Keratinocyte (primary cell): ENCODE measurements around the gene ESYT3.

ENCODE experiments used
- CTCF ChIP-seq, 3 experiments: IDR thresholded peaks in 1 of 3; conservative IDR thresholded peaks in 1 of 3; optimal IDR thresholded peaks in 1 of 3; 2 replicates in 2 of 3; 3 replicates in 1 of 3; pipeline versions ENCODE3 to v1.5.1; 2011; ENCODE audit warnings: low read length in 3 of 3, mild to moderate bottlenecking in 3 of 3, moderate library complexity in 2 of 3, control low read depth in 1 of 3, inconsistent platforms in 1 of 3; ENCODE audit not compliant: insufficient read depth in 2 of 3; ENCODE audit errors: extremely low read depth in 1 of 3
- EZH2 ChIP-seq: IDR thresholded peaks from one replicate; pipeline ENCODE4 v1.6.1; 2012; ENCODE audit warnings: inconsistent platforms, mild to moderate bottlenecking, low read length, moderate library complexity

GRCh38 chr3:138408751-138409570, 25.5 kb upstream of the ESYT3 start:
- TF ChIP-seq CTCF (optimal IDR thresholded peaks at IDR 0.05 in 1 of 3, IDR thresholded peaks at IDR 0.05 in 1 of 3, conservative IDR thresholded peaks at IDR 0.05 in 1 of 3; ENCODE audit: extremely low read depth in 1 of 3, insufficient read depth in 2 of 3, low read length in 3 of 3), result no peak
- TF ChIP-seq EZH2, result no peak
